K562 (cell line): ENCODE results near the gene THEM5.

Experiments used
- ESRRA ChIP-seq: fragments of 450-650 bp; IDR thresholded peaks from 2 replicates; pipeline ENCODE4 v1.6.1; 2014; ENCODE audit warnings: low read depth, mild to moderate bottlenecking, moderate library complexity, borderline replicate concordance
- NR3C1 ChIP-seq: sonication (generic); formaldehyde crosslinking; IDR thresholded peaks from 2 replicates; pipeline ENCODE4 v1.8.1; 2022; ENCODE audit warnings: missing genetic modification reagents
- POLR2A ChIP-seq: fragments of 450-650 bp; conservative IDR thresholded peaks from 2 replicates; pipeline ENCODE4 v1.6.1; 2016
- TF ChIP-seq, protein P1 (sequence below): sonication (generic); formaldehyde crosslinking; IDR thresholded peaks from 2 replicates; pipeline ENCODE4 v1.5.0; 2020; ENCODE audit warnings: missing genetic modification reagents

DNA sequence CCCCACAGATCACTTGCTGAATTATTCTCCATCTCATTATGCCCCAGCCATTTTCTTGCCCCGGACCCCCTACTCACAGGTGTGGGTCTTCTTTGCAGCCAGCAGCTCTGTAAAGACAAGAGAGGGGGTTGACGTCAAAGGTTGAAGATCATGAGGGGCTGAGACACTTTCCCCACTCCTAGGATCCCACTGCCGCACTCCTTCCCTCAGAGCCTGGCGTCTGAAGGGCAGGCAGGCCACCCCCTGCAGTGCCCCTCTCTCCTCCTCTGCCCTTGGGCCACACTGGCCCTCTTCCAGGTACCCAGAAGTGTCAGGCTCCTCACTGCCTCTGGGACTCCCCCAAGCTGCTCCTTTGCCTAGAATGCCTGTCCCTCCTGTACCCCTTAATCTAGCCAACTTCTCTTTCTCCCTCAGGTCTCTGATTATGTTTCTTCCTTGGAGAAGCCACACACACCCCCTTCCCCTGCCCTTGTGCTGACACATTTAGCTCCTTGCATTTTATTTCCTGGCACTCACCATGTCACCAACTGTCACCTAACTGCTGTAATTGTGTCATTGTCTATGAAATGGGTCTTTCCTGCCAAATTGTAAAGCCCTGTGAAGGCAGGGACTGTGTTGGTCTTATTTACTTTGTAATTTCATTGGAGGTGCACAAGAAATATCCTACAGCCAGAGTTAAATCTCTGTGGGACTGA lies 24.0 kb downstream of the THEM5 start:
- no peak for TF ChIP-seq POLR2A
- no peak for TF ChIP-seq NR3C1
- no peak for TF ChIP-seq ESRRA
- TF ChIP-seq, protein P1, sequence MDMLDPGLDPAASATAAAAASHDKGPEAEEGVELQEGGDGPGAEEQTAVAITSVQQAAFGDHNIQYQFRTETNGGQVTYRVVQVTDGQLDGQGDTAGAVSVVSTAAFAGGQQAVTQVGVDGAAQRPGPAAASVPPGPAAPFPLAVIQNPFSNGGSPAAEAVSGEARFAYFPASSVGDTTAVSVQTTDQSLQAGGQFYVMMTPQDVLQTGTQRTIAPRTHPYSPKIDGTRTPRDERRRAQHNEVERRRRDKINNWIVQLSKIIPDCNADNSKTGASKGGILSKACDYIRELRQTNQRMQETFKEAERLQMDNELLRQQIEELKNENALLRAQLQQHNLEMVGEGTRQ (CRISPR knock-in tag) = no peak
